ENCODE measurements around the gene HEXD.
A peak's percentile ranks its signal among the peaks of the same experiment; 100 is the strongest.
"Not testable (repeated sequence)": the region's sequence is repeated elsewhere in the genome, so short reads cannot be mapped to it uniquely, and the experiment has no call there.

Gene HEXD

GRCh38 chr17:82449883-82450356, 31.8 kb downstream of the HEXD start (continued):
- TF ChIP-seq, protein P1, sequence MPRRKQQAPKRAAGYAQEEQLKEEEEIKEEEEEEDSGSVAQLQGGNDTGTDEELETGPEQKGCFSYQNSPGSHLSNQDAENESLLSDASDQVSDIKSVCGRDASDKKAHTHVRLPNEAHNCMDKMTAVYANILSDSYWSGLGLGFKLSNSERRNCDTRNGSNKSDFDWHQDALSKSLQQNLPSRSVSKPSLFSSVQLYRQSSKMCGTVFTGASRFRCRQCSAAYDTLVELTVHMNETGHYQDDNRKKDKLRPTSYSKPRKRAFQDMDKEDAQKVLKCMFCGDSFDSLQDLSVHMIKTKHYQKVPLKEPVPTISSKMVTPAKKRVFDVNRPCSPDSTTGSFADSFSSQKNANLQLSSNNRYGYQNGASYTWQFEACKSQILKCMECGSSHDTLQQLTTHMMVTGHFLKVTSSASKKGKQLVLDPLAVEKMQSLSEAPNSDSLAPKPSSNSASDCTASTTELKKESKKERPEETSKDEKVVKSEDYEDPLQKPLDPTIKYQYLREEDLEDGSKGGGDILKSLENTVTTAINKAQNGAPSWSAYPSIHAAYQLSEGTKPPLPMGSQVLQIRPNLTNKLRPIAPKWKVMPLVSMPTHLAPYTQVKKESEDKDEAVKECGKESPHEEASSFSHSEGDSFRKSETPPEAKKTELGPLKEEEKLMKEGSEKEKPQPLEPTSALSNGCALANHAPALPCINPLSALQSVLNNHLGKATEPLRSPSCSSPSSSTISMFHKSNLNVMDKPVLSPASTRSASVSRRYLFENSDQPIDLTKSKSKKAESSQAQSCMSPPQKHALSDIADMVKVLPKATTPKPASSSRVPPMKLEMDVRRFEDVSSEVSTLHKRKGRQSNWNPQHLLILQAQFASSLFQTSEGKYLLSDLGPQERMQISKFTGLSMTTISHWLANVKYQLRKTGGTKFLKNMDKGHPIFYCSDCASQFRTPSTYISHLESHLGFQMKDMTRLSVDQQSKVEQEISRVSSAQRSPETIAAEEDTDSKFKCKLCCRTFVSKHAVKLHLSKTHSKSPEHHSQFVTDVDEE (CRISPR knock-in tag; IDR thresholded peaks at IDR 0.05) = no peak

DNA sequence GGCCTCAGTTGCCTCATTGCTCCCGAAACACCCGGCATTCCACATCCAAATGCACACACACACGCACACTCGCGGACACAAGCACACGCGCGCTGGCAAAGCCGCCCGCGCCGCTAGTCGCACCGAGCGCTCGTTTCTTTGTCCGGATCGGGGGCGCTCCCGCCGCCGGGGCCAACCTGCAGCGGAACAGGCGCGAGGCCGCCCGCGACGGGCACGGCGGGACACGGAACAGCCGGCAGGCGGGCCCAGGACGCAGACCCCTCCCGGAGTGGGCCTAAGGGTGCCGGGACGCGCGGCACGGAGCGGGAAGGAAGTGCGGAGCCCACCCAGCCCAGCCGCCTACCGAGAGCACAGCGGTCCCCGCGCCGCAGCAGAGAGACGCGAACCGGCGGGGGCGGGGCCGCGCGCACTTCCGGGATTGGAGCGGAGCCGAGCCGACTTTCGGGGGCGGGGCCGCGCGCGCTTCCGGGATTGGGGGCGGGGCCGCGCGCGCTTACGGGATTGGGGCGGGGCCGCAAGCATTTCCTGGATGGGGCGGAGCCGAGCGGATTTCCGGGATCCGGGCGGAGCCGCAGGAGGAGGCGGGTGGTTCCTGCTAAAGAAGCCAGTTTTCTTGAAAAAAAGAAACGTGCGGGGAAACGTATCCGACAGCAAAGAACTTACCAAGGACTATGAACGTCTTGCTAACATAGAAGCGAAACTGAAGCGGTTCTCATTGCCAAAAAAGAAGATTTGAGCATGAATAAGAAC, 32.4 kb downstream of the HEXD start, which contains the start of gene CYBC1:
TSS of gene CYBC1 (minus strand) at position 396 of the 750 bp plus-strand sequence. CDS start 1,498 bp downstream, outside the sequence.
- peak; percentile 94 for ATAC-seq
- TF ChIP-seq TCF4 (CRISPR knock-in tag; IDR thresholded peaks at IDR 0.05; ENCODE audit: borderline replicate concordance) (no peak), ESRRG (CRISPR knock-in tag; IDR thresholded peaks at IDR 0.05) (no peak), ZNF565 (CRISPR knock-in tag; conservative IDR thresholded peaks at IDR 0.05; ENCODE audit: low read depth) (0 out of 2 replicates have a peak, but pooled peaks have one; percentile 17)

DNA sequence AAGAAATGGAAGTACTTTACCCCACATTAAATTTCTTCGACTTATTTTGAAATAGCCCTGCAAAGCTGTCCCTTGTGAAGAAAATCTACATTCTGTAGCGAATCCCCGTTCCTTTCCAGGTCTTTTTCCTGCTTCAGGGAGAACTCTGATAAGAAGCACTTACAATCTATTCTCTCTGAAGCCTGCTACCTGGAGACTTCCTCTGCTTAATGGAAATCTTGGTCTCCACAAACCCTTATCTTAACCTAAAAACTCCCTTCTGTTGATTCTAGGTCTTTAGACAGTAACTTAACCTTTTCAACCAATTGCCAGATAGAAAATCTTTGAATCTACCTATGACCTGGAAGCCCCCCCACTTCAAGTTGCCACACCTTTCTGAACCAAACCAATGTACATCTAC, 34.0 kb downstream of the HEXD start:
- ATAC-seq = no peak
- TF ChIP-seq CSRNP3 (CRISPR knock-in tag; IDR thresholded peaks at IDR 0.05) (no peak), RARB (CRISPR knock-in tag; IDR thresholded peaks at IDR 0.05) (no peak), ZFP30 (CRISPR knock-in tag; IDR thresholded peaks at IDR 0.05) (no peak), PPARA (CRISPR knock-in tag; IDR thresholded peaks at IDR 0.05; ENCODE audit: borderline replicate concordance) (no peak), TCF4 (CRISPR knock-in tag; IDR thresholded peaks at IDR 0.05; ENCODE audit: borderline replicate concordance) (no peak), ZC3H10 (CRISPR knock-in tag; IDR thresholded peaks at IDR 0.05) (no peak)
- TF ChIP-seq, protein P1 (CRISPR knock-in tag; IDR thresholded peaks at IDR 0.05) = no peak
- TF ChIP-seq, protein P2, sequence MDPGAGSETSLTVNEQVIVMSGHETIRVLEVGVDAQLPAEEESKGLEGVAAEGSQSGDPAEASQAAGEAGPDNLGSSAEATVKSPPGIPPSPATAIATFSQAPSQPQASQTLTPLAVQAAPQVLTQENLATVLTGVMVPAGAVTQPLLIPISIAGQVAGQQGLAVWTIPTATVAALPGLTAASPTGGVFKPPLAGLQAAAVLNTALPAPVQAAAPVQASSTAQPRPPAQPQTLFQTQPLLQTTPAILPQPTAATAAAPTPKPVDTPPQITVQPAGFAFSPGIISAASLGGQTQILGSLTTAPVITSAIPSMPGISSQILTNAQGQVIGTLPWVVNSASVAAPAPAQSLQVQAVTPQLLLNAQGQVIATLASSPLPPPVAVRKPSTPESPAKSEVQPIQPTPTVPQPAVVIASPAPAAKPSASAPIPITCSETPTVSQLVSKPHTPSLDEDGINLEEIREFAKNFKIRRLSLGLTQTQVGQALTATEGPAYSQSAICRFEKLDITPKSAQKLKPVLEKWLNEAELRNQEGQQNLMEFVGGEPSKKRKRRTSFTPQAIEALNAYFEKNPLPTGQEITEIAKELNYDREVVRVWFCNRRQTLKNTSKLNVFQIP (CRISPR knock-in tag; IDR thresholded peaks at IDR 0.05; ENCODE audit: borderline replicate concordance, low read depth) = no peak

GRCh38 chr17:82453151-82453550, 35.0 kb downstream of the HEXD start:
- ATAC-seq = not testable (repeated sequence)

GRCh38 chr17:82453706-82454105, 35.6 kb downstream of the HEXD start:
- ATAC-seq = not testable (repeated sequence)

GRCh38 chr17:82457073-82457928, 39.2 kb downstream of the HEXD start:
- TF ChIP-seq PPARA (CRISPR knock-in tag; IDR thresholded peaks at IDR 0.05; ENCODE audit: borderline replicate concordance) (no peak), ZNF70 (CRISPR knock-in tag; IDR thresholded peaks at IDR 0.05) (no peak), ESRRG (CRISPR knock-in tag; IDR thresholded peaks at IDR 0.05) (no peak), RARB (CRISPR knock-in tag; IDR thresholded peaks at IDR 0.05) (no peak), ISL1 (CRISPR knock-in tag; IDR thresholded peaks at IDR 0.05) (no peak), ARNTL (CRISPR knock-in tag; IDR thresholded peaks at IDR 0.05; ENCODE audit: borderline replicate concordance, low read depth) (no peak), CSDC2 (CRISPR knock-in tag; IDR thresholded peaks at IDR 0.05) (no peak)
- TF ChIP-seq, protein P2 (CRISPR knock-in tag; IDR thresholded peaks at IDR 0.05; ENCODE audit: borderline replicate concordance, low read depth) = no peak
- ATAC-seq = no peak
